Measurements from ENCODE around the gene DRAP1. TPM values are rescaled to one million over a fixed set of nuclear protein-coding genes. Genes with fewer than 3 reads are reported as not detected.

DRAP1 gene
- 100 to 1,000 TPM in 3 of 4 donors, 10 to 100 TPM in 1; 82.0 to 184 (median 132) TPM for total RNA-seq

- peak; percentile 99 for DNase-seq
- H3K27me3 ChIP-seq = no peaks in the 10 kb centered on the region
- TF ChIP-seq CTCF (IDR thresholded peaks at IDR 0.05) (peak in 2 of 6 experiments; percentile 5 to 35), POLR2A (IDR thresholded peaks at IDR 0.05) (peak; percentile 52 to 80)
- peaks cover 27 to 47% of the 10 kb centered on the region in 2 donors for H3K4me1 ChIP-seq
- 0% methylated on average over 2 of the region's 59 CpGs; no CpG with 5 or more reads in 1 of the 2 donors for WGBS, 2 donors
- intact Hi-C loops (cut with DNase I) = loop anchor here (5.0 kb wide), 1 partner anchor 43 kb away; the partner anchor contains the start of gene SART1
- peak within 1 kb of the TSS; percentile 82 to 85 (median 85) for H3K27ac ChIP-seq
- H3K36me3 ChIP-seq = peaks cover 3 to 19% of the 10 kb centered on the region in 2 donors
- no peaks in the 10 kb centered on the region for H3K9me3 ChIP-seq
- H3K4me3 ChIP-seq (replicated peaks in 1 of 3) = peak within 1 kb of the TSS; percentile 95 to 99 (median 96)
Measured at GRCh38 chr11:65919141-65919572, at the start of gene DRAP1. Gene DRAP1, plus strand, starts transcription at chr11:65919426. Its CDS starts 76 bp downstream, at chr11:65919502.

GRCh38 chr11:65869643-65870306 is 49.5 kb upstream of the DRAP1 start:
- Histone ChIP-seq H3K27me3 (no peaks in the 10 kb centered on the region), H3K36me3 (peaks cover 24 to 27% of the 10 kb centered on the region in 2 donors), H3K27ac (no peak overlapping the region), H3K9me3 (no peaks in the 10 kb centered on the region), H3K4me1 (peaks cover 16 to 28% of the 10 kb centered on the region in 2 donors), H3K4me3 (replicated peaks in 1 of 3) (no peak overlapping the region)
- 84 to 88% methylated on average over 22 to 24 of the region's 24 CpGs for WGBS, 2 donors
- TF ChIP-seq POLR2A (IDR thresholded peaks at IDR 0.05) (no peak), CTCF (IDR thresholded peaks at IDR 0.05) (no peak)
- no peak for DNase-seq
- intact Hi-C loops (cut with DNase I) = no loop called here

- no peak for DNase-seq
- intact Hi-C loops (cut with DNase I) = no loop called here
- H3K4me1 ChIP-seq = peaks cover 16 to 28% of the 10 kb centered on the region in 2 donors
- H3K4me3 ChIP-seq (replicated peaks in 1 of 3) = no peak overlapping the region
- no peaks in the 10 kb centered on the region for H3K27me3 ChIP-seq
- no peak for TF ChIP-seq POLR2A (IDR thresholded peaks at IDR 0.05)
- no peak for TF ChIP-seq CTCF (IDR thresholded peaks at IDR 0.05)
- WGBS, 2 donors = 80 to 91% methylated on average over 7 to 9 of the region's 11 CpGs
- peaks cover 19 to 22% of the 10 kb centered on the region in 2 donors for H3K36me3 ChIP-seq
- H3K27ac ChIP-seq = no peak overlapping the region
- H3K9me3 ChIP-seq = no peaks in the 10 kb centered on the region
Measured at GRCh38 chr11:65870307-65870658, 48.9 kb upstream of the DRAP1 start.

GRCh38 chr11:65870706-65871681 is 48.2 kb upstream of the DRAP1 start:
- no peak overlapping the region for H3K4me3 ChIP-seq (replicated peaks in 1 of 3)
- peaks cover 16 to 28% of the 10 kb centered on the region in 2 donors for H3K4me1 ChIP-seq

More at GRCh38 chr11:65870706-65871681, 48.2 kb upstream of the DRAP1 start:
- 71 to 78% methylated on average over 18 to 23 of the region's 24 CpGs for WGBS, 2 donors
- TF ChIP-seq POLR2A (IDR thresholded peaks at IDR 0.05) (no peak), CTCF (IDR thresholded peaks at IDR 0.05) (no peak)
- H3K36me3 ChIP-seq = peaks cover 12 to 16% of the 10 kb centered on the region in 2 donors
- no peaks in the 10 kb centered on the region for H3K27me3 ChIP-seq
- peak in 1 of 2 donors; percentile 18 for DNase-seq
- intact Hi-C loops (cut with DNase I) = no loop called here
- H3K27ac ChIP-seq = peak overlapping the region in 2 of 3 donors; percentile 80 to 95
- no peaks in the 10 kb centered on the region for H3K9me3 ChIP-seq

Data from thyroid gland (tissue), 4 donors.